NT2/D1 (cell line): ENCODE measurements around the gene FHOD3.

Source experiments
- DNase-seq: peaks from one replicate; pipeline ENCODE4 v3.0.0-alpha.2; 2011; ENCODE audit warnings: low read depth, low spot score
- H3K27me3 ChIP-seq: 2 replicates; pipeline ENCODE4 v1.6.0; 2011; ENCODE audit warnings: mild to moderate bottlenecking; ENCODE audit not compliant: insufficient read length, insufficient read depth
- H3K36me3 ChIP-seq: 2 replicates; pipeline ENCODE4 v1.6.1; 2011; ENCODE audit warnings: mild to moderate bottlenecking, low read length, mixed read lengths; ENCODE audit not compliant: insufficient read depth, insufficient read length
- H3K4me1 ChIP-seq: 2 replicates; pipeline ENCODE4 v1.5.1; 2011; ENCODE audit not compliant: insufficient read depth, insufficient read length
- H3K4me3 ChIP-seq: 2 replicates; pipeline ENCODE4 v1.5.1; 2011; ENCODE audit warnings: low read depth; ENCODE audit not compliant: insufficient read length
- H3K9ac ChIP-seq: 2 replicates; pipeline ENCODE4 v1.6.0; 2011; ENCODE audit warnings: low read depth; ENCODE audit not compliant: insufficient read length
- H3K9me3 ChIP-seq: 2 replicates; pipeline ENCODE4 v1.5.1; 2011; ENCODE audit warnings: mild to moderate bottlenecking, low read length; ENCODE audit not compliant: insufficient read depth
- SUZ12 ChIP-seq: IDR thresholded peaks from 2 replicates; pipeline ENCODE4 v1.6.1; 2011; ENCODE audit not compliant: insufficient read length, insufficient read depth; ENCODE audit errors: extremely low read depth
- YY1 ChIP-seq: IDR thresholded peaks from 2 replicates; pipeline ENCODE4 v1.6.1; 2011; ENCODE audit not compliant: insufficient read length, insufficient read depth
- ZNF274 ChIP-seq: IDR thresholded peaks from 2 replicates; pipeline ENCODE4 v1.6.1; 2011; ENCODE audit warnings: mild to moderate bottlenecking, low read depth, low read length

FHOD3 gene

GRCh38 chr18:36283448-36283847 lies 14.1 kb upstream of the FHOD3 start:
- DNase-seq, result no peak
- Histone ChIP-seq H3K27me3 (no peaks in the 10 kb centered on the region), H3K9me3 (no peaks in the 10 kb centered on the region), H3K36me3 (no peaks in the 10 kb centered on the region), H3K4me3 (no peak overlapping the region), H3K9ac (no peak overlapping the region), H3K4me1 (no peaks in the 10 kb centered on the region)
- TF ChIP-seq SUZ12 (no peak), ZNF274 (no peak), YY1 (no peak)

GRCh38 chr18:36284268-36284667 lies 13.2 kb upstream of the FHOD3 start:
- no peaks in the 10 kb centered on the region for H3K36me3 ChIP-seq
- H3K9me3 ChIP-seq, result no peaks in the 10 kb centered on the region
- DNase-seq, result no peak
- H3K27me3 ChIP-seq, result no peaks in the 10 kb centered on the region
- no peak for TF ChIP-seq YY1
- TF ChIP-seq SUZ12, result no peak
- no peak for TF ChIP-seq ZNF274
- H3K4me1 ChIP-seq, result no peaks in the 10 kb centered on the region
- no peak overlapping the region for H3K9ac ChIP-seq
- H3K4me3 ChIP-seq, result no peak overlapping the region

GRCh38 chr18:36284671-36285295 lies 12.7 kb upstream of the FHOD3 start:
- Histone ChIP-seq H3K9ac (no peak overlapping the region), H3K36me3 (no peaks in the 10 kb centered on the region), H3K9me3 (no peaks in the 10 kb centered on the region), H3K27me3 (no peaks in the 10 kb centered on the region), H3K4me1 (no peaks in the 10 kb centered on the region), H3K4me3 (no peak overlapping the region)
- TF ChIP-seq ZNF274 (no peak), SUZ12 (no peak), YY1 (no peak)
- DNase-seq, result no peak

GRCh38 chr18:36287653-36288052 lies 9.9 kb upstream of the FHOD3 start:
- H3K4me3 ChIP-seq, result no peak overlapping the region
- DNase-seq, result no peak
- no peak overlapping the region for H3K9ac ChIP-seq
- no peaks in the 10 kb centered on the region for H3K4me1 ChIP-seq
- no peaks in the 10 kb centered on the region for H3K36me3 ChIP-seq
- no peaks in the 10 kb centered on the region for H3K9me3 ChIP-seq
- H3K27me3 ChIP-seq, result no peaks in the 10 kb centered on the region
- TF ChIP-seq SUZ12 (no peak), ZNF274 (no peak), YY1 (no peak)

GRCh38 chr18:36288689-36289088 lies 8.8 kb upstream of the FHOD3 start:
- Histone ChIP-seq H3K9me3 (no peaks in the 10 kb centered on the region), H3K27me3 (no peaks in the 10 kb centered on the region), H3K4me3 (no peak overlapping the region), H3K4me1 (no peaks in the 10 kb centered on the region), H3K9ac (no peak overlapping the region), H3K36me3 (no peaks in the 10 kb centered on the region)
- DNase-seq, result no peak
- TF ChIP-seq ZNF274 (no peak), YY1 (no peak), SUZ12 (no peak)

GRCh38 chr18:36294031-36294430 lies 3.5 kb upstream of the FHOD3 start:
- DNase-seq, result no peak
- Histone ChIP-seq H3K4me1 (no peaks in the 10 kb centered on the region), H3K4me3 (no peak overlapping the region), H3K9me3 (no peaks in the 10 kb centered on the region), H3K9ac (no peak overlapping the region), H3K27me3 (peaks cover 13% of the 10 kb centered on the region), H3K36me3 (no peaks in the 10 kb centered on the region)
- TF ChIP-seq ZNF274, result no peak
- TF ChIP-seq SUZ12, result no peak

GRCh38 chr18:36295214-36295613 lies 2.3 kb upstream of the FHOD3 start:
- TF ChIP-seq YY1 (no peak), SUZ12 (no peak), ZNF274 (no peak)
- Histone ChIP-seq H3K4me1 (no peaks in the 10 kb centered on the region), H3K4me3 (no peak overlapping the region), H3K27me3 (peaks cover 24% of the 10 kb centered on the region), H3K36me3 (no peaks in the 10 kb centered on the region), H3K9ac (no peak overlapping the region), H3K9me3 (no peaks in the 10 kb centered on the region)
- DNase-seq, result no peak

- no peak for TF ChIP-seq ZNF274
- no peak for TF ChIP-seq SUZ12
- no peak for TF ChIP-seq YY1
- no peaks in the 10 kb centered on the region for H3K9me3 ChIP-seq
- DNase-seq, result no peak
- H3K36me3 ChIP-seq, result no peaks in the 10 kb centered on the region
- H3K27me3 ChIP-seq, result peaks cover 24% of the 10 kb centered on the region
- no peak overlapping the region for H3K4me3 ChIP-seq
- no peak overlapping the region for H3K9ac ChIP-seq
- H3K4me1 ChIP-seq, result no peaks in the 10 kb centered on the region
Observed at GRCh38 chr18:36295880-36296301, 1.6 kb upstream of the FHOD3 start.
